SU-DHL-6 (cell line): ENCODE results near the gene UGT2A3.

Experiments used
- H2AFZ ChIP-seq: fragments of 200-600 bp; sonication (generic); 2 replicates; pipeline ENCODE4 v1.6.1; 2014; ENCODE audit warnings: low read depth, mild to moderate bottlenecking, moderate library complexity, mixed read lengths, antibody characterized with exemption, low read length; ENCODE audit not compliant: severe bottlenecking
- H3F3A ChIP-seq: fragments of 200-600 bp; shearing (Covaris generic); 2 replicates; pipeline ENCODE4 v1.6.0; 2016; ENCODE audit warnings: antibody characterized with exemption, mild to moderate bottlenecking; ENCODE audit not compliant: insufficient read depth
- H3K27ac ChIP-seq: fragments of 200-600 bp; sonication (generic); 2 replicates; pipeline ENCODE4 v1.5.1; 2016; ENCODE audit warnings: low read depth, mild to moderate bottlenecking, low read length, moderate library complexity, mixed read lengths
- H3K27me3 ChIP-seq: fragments of 200-600 bp; sonication (generic), shearing (Covaris generic); 2 replicates; pipeline ENCODE4 v1.6.0; 2014; ENCODE audit warnings: mild to moderate bottlenecking, low read length
- H3K36me3 ChIP-seq: fragments of 200-600 bp; sonication (generic); 2 replicates; pipeline ENCODE4 v1.6.1; 2014; ENCODE audit warnings: mild to moderate bottlenecking, low read length, mixed read lengths
- H3K4me2 ChIP-seq: fragments of 300-600, 200-600 bp; shearing (Covaris generic), sonication (generic); 2 replicates; pipeline ENCODE4 v1.6.0; 2014; ENCODE audit warnings: low read length, low read depth, mild to moderate bottlenecking; ENCODE audit not compliant: poor library complexity, severe bottlenecking
- H3K4me3 ChIP-seq: fragments of 200-600 bp; sonication (generic); 2 replicates; pipeline ENCODE4 v1.5.1; 2014; ENCODE audit warnings: antibody characterized with exemption, low read length, mild to moderate bottlenecking, mixed read lengths; ENCODE audit not compliant: insufficient read depth, poor library complexity, severe bottlenecking
- H3K79me2 ChIP-seq: fragments of 200-600 bp; sonication (generic); 2 replicates; pipeline ENCODE4 v1.6.1; 2014; ENCODE audit warnings: mild to moderate bottlenecking, low read length, moderate library complexity; ENCODE audit not compliant: insufficient read depth
- H3K9ac ChIP-seq: fragments of 200-600 bp; sonication (generic); 2 replicates; pipeline ENCODE4 v1.7.0; 2014; ENCODE audit warnings: mild to moderate bottlenecking, low read length
- H3K9me2 ChIP-seq: fragments of 200-600 bp; sonication (generic); replicated peaks from 2 replicates; pipeline ENCODE4 v1.6.1; 2014; ENCODE audit warnings: low read length; ENCODE audit not compliant: insufficient read depth
- H3K9me3 ChIP-seq: fragments of 200-600 bp; sonication (generic); 2 replicates; pipeline ENCODE4 v1.6.1; 2014; ENCODE audit warnings: low read length, mixed read lengths; ENCODE audit not compliant: insufficient read depth
- H4K20me1 ChIP-seq: fragments of 200-600 bp; sonication (generic); 2 replicates; pipeline ENCODE4 v1.6.1; 2014; ENCODE audit warnings: low read depth, mild to moderate bottlenecking, antibody characterized with exemption, low read length, moderate library complexity, mixed read lengths
- EZH2phosphoT487 ChIP-seq: fragments of 200-600 bp; sonication (generic), shearing (Covaris generic); conservative IDR thresholded peaks from 2 replicates; pipeline ENCODE4 v1.6.1; 2018; ENCODE audit warnings: mild to moderate bottlenecking, antibody characterized with exemption, low read length, moderate library complexity, mixed read lengths
- TF ChIP-seq, protein P1 (sequence below): fragments of 200-600 bp; sonication (generic); IDR thresholded peaks from one replicate; pipeline ENCODE4 v1.5.1; 2017; ENCODE audit warnings: antibody characterized with exemption, mild to moderate bottlenecking, low read length, moderate library complexity; ENCODE audit not compliant: insufficient read depth, poor library complexity, severe bottlenecking

The UGT2A3 gene

DNA sequence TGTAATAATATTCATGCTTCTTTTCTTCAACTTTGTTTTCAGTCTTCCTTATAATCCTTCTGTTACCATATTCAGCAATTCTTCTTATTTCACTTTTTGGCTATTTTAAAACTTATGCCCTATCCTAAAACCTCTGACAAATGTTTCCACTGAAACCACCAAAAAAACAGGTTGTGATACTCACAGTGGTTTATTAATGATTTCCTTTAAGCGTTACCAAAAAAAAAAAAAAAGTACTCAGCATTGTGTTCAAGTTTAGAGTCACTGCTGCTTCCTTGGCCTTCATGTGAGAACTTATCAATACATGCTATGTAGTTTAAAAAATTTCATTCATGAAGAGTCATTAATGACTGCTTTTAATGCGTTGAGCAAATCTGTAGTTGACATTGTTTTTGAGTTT, 35.4 kb upstream of the UGT2A3 start:
- Histone ChIP-seq H3K36me3 (no peaks in the 10 kb centered on the region), H3K79me2 (no peaks in the 10 kb centered on the region), H3F3A (no peaks in the 10 kb centered on the region), H3K27ac (no peak overlapping the region), H4K20me1 (no peaks in the 10 kb centered on the region), H3K9me2 (no peaks in the 10 kb centered on the region), H3K4me2 (no peak overlapping the region), H3K27me3 (no peaks in the 10 kb centered on the region), H3K9me3 (no peaks in the 10 kb centered on the region), H3K4me3 (no peak overlapping the region), H2AFZ (no peak overlapping the region), H3K9ac (no peak overlapping the region)
- TF ChIP-seq, protein P1, sequence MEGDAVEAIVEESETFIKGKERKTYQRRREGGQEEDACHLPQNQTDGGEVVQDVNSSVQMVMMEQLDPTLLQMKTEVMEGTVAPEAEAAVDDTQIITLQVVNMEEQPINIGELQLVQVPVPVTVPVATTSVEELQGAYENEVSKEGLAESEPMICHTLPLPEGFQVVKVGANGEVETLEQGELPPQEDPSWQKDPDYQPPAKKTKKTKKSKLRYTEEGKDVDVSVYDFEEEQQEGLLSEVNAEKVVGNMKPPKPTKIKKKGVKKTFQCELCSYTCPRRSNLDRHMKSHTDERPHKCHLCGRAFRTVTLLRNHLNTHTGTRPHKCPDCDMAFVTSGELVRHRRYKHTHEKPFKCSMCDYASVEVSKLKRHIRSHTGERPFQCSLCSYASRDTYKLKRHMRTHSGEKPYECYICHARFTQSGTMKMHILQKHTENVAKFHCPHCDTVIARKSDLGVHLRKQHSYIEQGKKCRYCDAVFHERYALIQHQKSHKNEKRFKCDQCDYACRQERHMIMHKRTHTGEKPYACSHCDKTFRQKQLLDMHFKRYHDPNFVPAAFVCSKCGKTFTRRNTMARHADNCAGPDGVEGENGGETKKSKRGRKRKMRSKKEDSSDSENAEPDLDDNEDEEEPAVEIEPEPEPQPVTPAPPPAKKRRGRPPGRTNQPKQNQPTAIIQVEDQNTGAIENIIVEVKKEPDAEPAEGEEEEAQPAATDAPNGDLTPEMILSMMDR = no peak
- no peak for TF ChIP-seq EZH2phosphoT487

DNA sequence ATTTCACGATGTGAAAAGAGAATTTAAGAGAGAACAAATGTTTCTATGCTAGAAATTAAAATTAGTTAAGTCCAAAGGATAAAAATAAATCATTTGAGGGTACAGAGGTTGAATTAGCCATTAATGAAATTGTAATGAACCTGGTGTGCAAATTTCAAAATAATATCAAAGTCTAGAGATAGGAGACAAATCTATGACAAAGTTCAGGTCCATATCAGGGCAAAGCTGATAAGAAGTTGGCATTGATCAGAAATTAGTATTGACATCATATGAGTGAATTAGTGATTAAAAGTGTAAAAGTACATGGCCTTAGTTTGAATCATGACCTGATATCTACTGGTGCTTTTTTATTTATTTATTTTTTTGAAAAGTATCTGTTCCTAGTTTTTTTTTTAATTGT, 33.8 kb upstream of the UGT2A3 start:
- Histone ChIP-seq H3K27ac (no peak overlapping the region), H3K4me3 (no peak overlapping the region), H3K79me2 (no peaks in the 10 kb centered on the region), H3K9ac (no peak overlapping the region), H4K20me1 (no peaks in the 10 kb centered on the region), H3K9me2 (no peaks in the 10 kb centered on the region), H3F3A (no peaks in the 10 kb centered on the region), H3K9me3 (no peaks in the 10 kb centered on the region), H3K36me3 (no peaks in the 10 kb centered on the region), H2AFZ (no peak overlapping the region), H3K27me3 (no peaks in the 10 kb centered on the region), H3K4me2 (no peak overlapping the region)
- TF ChIP-seq, protein P1 = no peak
- TF ChIP-seq EZH2phosphoT487 = no peak

DNA sequence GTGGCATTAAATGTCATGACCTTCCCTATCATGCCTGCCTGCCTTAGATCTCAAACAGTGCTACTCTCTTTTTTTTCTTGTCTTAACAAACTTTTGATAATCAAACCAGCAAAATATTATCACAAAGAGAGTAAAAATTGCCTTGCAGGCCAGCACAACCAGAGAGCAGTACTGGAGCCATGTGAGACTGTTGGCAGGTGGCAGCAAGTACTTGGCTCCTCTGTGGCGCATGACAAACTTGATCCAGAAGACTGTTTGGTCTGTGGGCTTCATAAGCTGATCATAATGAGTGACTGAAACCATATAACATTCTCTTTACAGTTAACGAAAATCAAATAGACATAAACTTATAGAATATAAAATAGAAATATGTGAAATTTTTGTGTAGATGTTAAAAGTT, 33.3 kb upstream of the UGT2A3 start:
- Histone ChIP-seq H3K36me3 (no peaks in the 10 kb centered on the region), H2AFZ (no peak overlapping the region), H3K4me3 (no peak overlapping the region), H3K4me2 (no peak overlapping the region), H3K9me2 (no peaks in the 10 kb centered on the region), H4K20me1 (no peaks in the 10 kb centered on the region), H3K27ac (no peak overlapping the region), H3K79me2 (no peaks in the 10 kb centered on the region), H3F3A (no peaks in the 10 kb centered on the region), H3K27me3 (no peaks in the 10 kb centered on the region), H3K9ac (no peak overlapping the region), H3K9me3 (no peaks in the 10 kb centered on the region)
- TF ChIP-seq EZH2phosphoT487 = no peak
- TF ChIP-seq, protein P1 = no peak
